Stimulated activated CD4-positive, alpha-beta T cell treated with anti-CD3 and anti-CD28 coated beads, Interleukin-2, amount 100 ng/mL, for 24 hours (primary cell): Measurements from ENCODE around the gene KCNMB2.

ENCODE experiments used
- DNase-seq, 2 donors: peaks; one replicate each; pipeline ENCODE4 v3.0.0-alpha.2; 2020

Gene KCNMB2

GRCh38 chr3:178583963-178584575, 47.8 kb downstream of the KCNMB2 start:
- no peak for DNase-seq

GRCh38 chr3:178584722-178585380, 48.6 kb downstream of the KCNMB2 start:
- DNase-seq = no peak

- DNase-seq = no peak
Observed at GRCh38 chr3:178585454-178585853, 49.2 kb downstream of the KCNMB2 start.

GRCh38 chr3:178586076-178586475, 49.8 kb downstream of the KCNMB2 start:
- DNase-seq = no peak

GRCh38 chr3:178588628-178589027, 52.4 kb downstream of the KCNMB2 start:
- no peak for DNase-seq

- no peak for DNase-seq
Observed at GRCh38 chr3:178593786-178594185, 57.5 kb downstream of the KCNMB2 start.

- DNase-seq = no peak
Observed at GRCh38 chr3:178597371-178597770, 61.1 kb downstream of the KCNMB2 start.

GRCh38 chr3:178602856-178603255, 66.6 kb downstream of the KCNMB2 start:
- no peak for DNase-seq

GRCh38 chr3:178603735-178604134, 67.5 kb downstream of the KCNMB2 start:
- no peak for DNase-seq

GRCh38 chr3:178618197-178618596, 82.0 kb downstream of the KCNMB2 start:
- DNase-seq = no peak

- DNase-seq = no peak
Observed at GRCh38 chr3:178618896-178619295, 82.7 kb downstream of the KCNMB2 start.

GRCh38 chr3:178623666-178624255, 87.5 kb downstream of the KCNMB2 start:
- DNase-seq = no peak

- no peak for DNase-seq
Observed at GRCh38 chr3:178624276-178624675, 88.0 kb downstream of the KCNMB2 start.

- DNase-seq = no peak
Observed at GRCh38 chr3:178625053-178625600, 88.9 kb downstream of the KCNMB2 start.

GRCh38 chr3:178628037-178628436, 91.8 kb downstream of the KCNMB2 start:
- DNase-seq = no peak

- DNase-seq = no peak
Observed at GRCh38 chr3:178629430-178630178, 93.4 kb downstream of the KCNMB2 start.

GRCh38 chr3:178631950-178632349, 95.7 kb downstream of the KCNMB2 start:
- DNase-seq = no peak

- DNase-seq = no peak
Observed at GRCh38 chr3:178634975-178635374, 98.7 kb downstream of the KCNMB2 start.

- no peak for DNase-seq
Observed at GRCh38 chr3:178637802-178638201, 101.6 kb downstream of the KCNMB2 start.

GRCh38 chr3:178645503-178645902, 109.3 kb downstream of the KCNMB2 start:
- no peak for DNase-seq

- no peak for DNase-seq
Observed at GRCh38 chr3:178646186-178646862, 110.1 kb downstream of the KCNMB2 start.

- no peak for DNase-seq
Observed at GRCh38 chr3:178655488-178655887, 119.3 kb downstream of the KCNMB2 start.
